GM12878 (cell line): ENCODE results near the gene SMARCE1. TPM values are rescaled to one million over a fixed set of nuclear protein-coding genes. Genes with fewer than 3 reads are reported as not detected.

Source experiments
- ATAC-seq: fragments of 200-7000 bp; cut with Tn5 transposase; 3 replicates; pipeline ENCODE4 v1.9.1; 2020; ENCODE audit warnings: mild to moderate bottlenecking, moderate library complexity
- BruUV-seq: library from RNA; stranded (reverse); fragments of 400-500 nt; replicated peaks from 2 replicates; lab custom pipeline; 2021; lab: Mats Ljungman, UMichigan
- CTCF ChIA-PET: fragments of 300-600 bp; sonication (Branson Sonifier 250); formaldehyde crosslinking; extraction: SDS; loops from one replicate; lab custom pipeline; 2021; ENCODE audit warnings: inconsistent platforms; lab: Yijun Ruan, JAX
- POLR2A ChIA-PET: fragments of 350-600 bp; formaldehyde crosslinking; extraction: SDS; loops from one replicate; lab custom pipeline; 2021; ENCODE audit warnings: inconsistent platforms; lab: Charles Lee
- RAD21 ChIA-PET: fragments of 300-600 bp; sonication (Branson Sonifier 250); formaldehyde crosslinking; loops from one replicate; lab custom pipeline; 2023; ENCODE audit warnings: antibody characterized with exemption; ENCODE audit not compliant: unreplicated experiment; lab: Charles Lee
- SMC1A ChIA-PET: fragments of 300-600 bp; sonication (Branson Sonifier 250); formaldehyde crosslinking; loops from one replicate; lab custom pipeline; 2023; ENCODE audit not compliant: unreplicated experiment, uncharacterized antibody; lab: Charles Lee
- DNase-seq: peaks from one replicate; pipeline ENCODE4 v3.0.0-alpha.2; 2011; ENCODE audit warnings: low read depth, low spot score
- FAIRE-seq: peaks from 3 replicates; lab custom pipeline; 2011; peaks lifted over from hg19 to GRCh38; lab: Jason Lieb, UNC
- H2AFZ ChIP-seq: 2 replicates; pipeline ENCODE4 v1.6.0; 2011; ENCODE audit warnings: low read depth, low read length, control low read depth; ENCODE audit not compliant: control insufficient read depth
- H3K27ac ChIP-seq: 2 replicates; pipeline ENCODE4 v1.5.1; 2011; ENCODE audit warnings: control low read depth; ENCODE audit not compliant: control insufficient read depth, insufficient read depth
- H3K27me3 ChIP-seq, 2 experiments: replicated peaks in 1 of 2; 2 replicates each; pipeline versions ENCODE4 v1.6.0 to v1.6.1; 2011; ENCODE audit warnings: low read length in 1 of 2; ENCODE audit not compliant: control insufficient read depth in 2 of 2, insufficient read depth in 2 of 2
- H3K36me3 ChIP-seq, 2 experiments: 2 replicates each; pipeline ENCODE4 v1.5.1; 2011; ENCODE audit warnings: low read length in 1 of 2; ENCODE audit not compliant: control insufficient read depth in 2 of 2, insufficient read depth in 2 of 2
- H3K4me1 ChIP-seq: 2 replicates; pipeline ENCODE4 v1.6.1; 2011; ENCODE audit warnings: mild to moderate bottlenecking, low read length, moderate library complexity, mixed read lengths; ENCODE audit not compliant: control insufficient read depth, insufficient read depth
- H3K4me2 ChIP-seq: 2 replicates; pipeline ENCODE4 v1.6.0; 2011; ENCODE audit warnings: control low read depth; ENCODE audit not compliant: control insufficient read depth, insufficient read depth
- H3K4me3 ChIP-seq: fragments of 200-600 bp; sonication (generic); 2 replicates; pipeline ENCODE4 v1.5.1; 2016
- H3K79me2 ChIP-seq: 2 replicates; pipeline ENCODE4 v1.6.0; 2011; ENCODE audit warnings: low read length; ENCODE audit not compliant: control insufficient read depth, insufficient read depth
- H3K9ac ChIP-seq: 2 replicates; pipeline ENCODE4 v1.8.0; 2011; ENCODE audit warnings: low read length, control low read depth, mixed read lengths; ENCODE audit not compliant: control insufficient read depth, insufficient read depth
- H3K9me3 ChIP-seq: replicated peaks from 3 replicates; pipeline ENCODE4 v1.5.1; 2011; ENCODE audit warnings: mild to moderate bottlenecking, low read length; ENCODE audit not compliant: control insufficient read depth, insufficient read depth
- H4K20me1 ChIP-seq: 2 replicates; pipeline ENCODE4 v1.6.0; 2011; ENCODE audit not compliant: control insufficient read depth, insufficient read depth
- EGR1 ChIP-seq, 2 experiments: IDR thresholded peaks; 1 replicate in 1 of 2; 2 replicates in 1 of 2; pipeline ENCODE4 v1.6.1; 2011 to 2012; ENCODE audit warnings: low read depth in 2 of 2, low read length in 2 of 2, borderline replicate concordance in 1 of 2, mild to moderate bottlenecking in 1 of 2, moderate library complexity in 1 of 2
- ETV6 ChIP-seq, 2 experiments: fragments of 450-650 bp in 1 of 2; IDR thresholded peaks in 1 of 2; conservative IDR thresholded peaks in 1 of 2; 2 replicates each; pipeline ENCODE4 v1.6.1; 2014; ENCODE audit warnings: antibody characterized with exemption in 1 of 2, borderline replicate concordance in 1 of 2, low read depth in 1 of 2, mild to moderate bottlenecking in 1 of 2, moderate library complexity in 1 of 2
- FOS ChIP-seq: IDR thresholded peaks from 3 replicates; pipeline ENCODE4 v1.6.1; 2011; ENCODE audit warnings: borderline replicate concordance; ENCODE audit not compliant: insufficient read length; ENCODE audit errors: extremely low read depth
- IKZF2 ChIP-seq, 2 experiments: fragments of 450-650 bp; IDR thresholded peaks; 2 replicates each; pipeline ENCODE4 v1.6.1; 2017; ENCODE audit warnings: mild to moderate bottlenecking in 2 of 2, moderate library complexity in 2 of 2
- JUND ChIP-seq: IDR thresholded peaks from 2 replicates; pipeline ENCODE4 v1.6.1; 2012; ENCODE audit warnings: low read depth, mild to moderate bottlenecking, low read length, improper control_type of control experiment, moderate library complexity
- NFYB ChIP-seq: IDR thresholded peaks from 2 replicates; pipeline ENCODE4 v1.6.1; 2011; ENCODE audit warnings: low read depth, mild to moderate bottlenecking, low read length, improper control_type of control experiment, moderate library complexity; ENCODE audit not compliant: insufficient read depth
- REST ChIP-seq: IDR thresholded peaks from 2 replicates; pipeline ENCODE4 v1.6.1; 2012; ENCODE audit warnings: mild to moderate bottlenecking, low read depth, low read length
- SMARCA5 ChIP-seq: fragments of 450-650 bp; IDR thresholded peaks from 2 replicates; pipeline ENCODE4 v1.6.1; 2017; ENCODE audit warnings: mild to moderate bottlenecking
- USF1 ChIP-seq: IDR thresholded peaks from 2 replicates; pipeline ENCODE4 v1.6.1; 2011; ENCODE audit warnings: borderline replicate concordance, low read depth, mild to moderate bottlenecking, moderate library complexity, mixed read lengths, low read length; ENCODE audit not compliant: insufficient read depth; ENCODE audit errors: extremely low read length
- ZBTB33 ChIP-seq: fragments of 450-650 bp; IDR thresholded peaks from 2 replicates; pipeline ENCODE4 v1.6.1; 2017; ENCODE audit warnings: mild to moderate bottlenecking
- ZBTB40 ChIP-seq: fragments of 450-650 bp; IDR thresholded peaks from 2 replicates; pipeline ENCODE4 v1.6.1; 2016; ENCODE audit warnings: mild to moderate bottlenecking, moderate library complexity, borderline replicate concordance
- ZNF274 ChIP-seq: IDR thresholded peaks from one replicate; pipeline ENCODE4 v1.8.0; 2011; ENCODE audit not compliant: insufficient read length, insufficient read depth
- WGBS: methylation state at CpG from one replicate; pipeline ENCODE4 v1.1.6; 2016; ENCODE audit warnings: low lambda C conversion rate; ENCODE audit not compliant: insufficient replicate concordance, insufficient coverage; ENCODE audit errors: missing lambda C conversion rate; 5-methylcytosine and 5-hydroxymethylcytosine counted together
- in situ Hi-C: fragments of 300-500 bp; cut with MboI; formaldehyde crosslinking; loops from 9 replicates; pipeline ENCODE4 v1.14.3; 2018; ENCODE audit warnings: mixed read lengths
- intact Hi-C: fragments of 100-400 bp; cut with micrococcal nuclease; formaldehyde crosslinking; loops from one replicate; pipeline ENCODE4 v1.14.2; 2022; ENCODE audit not compliant: unreplicated experiment
- polyA plus RNA-seq, 11 experiments: library from polyadenylated mRNA; depleted of rRNA in 4 of 11; unstranded in 6 of 11; stranded (reverse) in 5 of 11; fragments of >200 nt; fragmentation: Nextera tagmentation in 4 of 11; fragmentation: Illumina TruSeq in 1 of 11; extraction: Ambion mirVana in 4 of 11; extraction: Trizol in 1 of 11; gene quantifications; 1 replicate in 1 of 11; 2 replicates in 10 of 11; pipeline versions ENCODE4 v1.2.1 to v1.2.3, GENCODE V29; 2011 to 2016; ENCODE audit warnings: inconsistent platforms in 2 of 11, missing spikeins in 2 of 11, low read depth in 1 of 11
- total RNA-seq, 4 experiments: library from RNA; depleted of rRNA in 3 of 4; stranded (reverse); fragments of >200 nt in 3 of 4; fragmentation: Illumina TruSeq in 1 of 4; extraction: Trizol in 1 of 4; gene quantifications; 2 replicates each; pipeline versions ENCODE4 v1.2.1 to v1.2.3, GENCODE V29; 2013 to 2021

SMARCE1 gene
- total and polyA plus RNA-seq, 10 of the 15 experiments (the other 5 are each of a cell fraction or from before 2014, with no cell fraction given): 87.9 to 191 (median 132) TPM

- DNase-seq: no peak
- Histone ChIP-seq H2AFZ (no peak overlapping the region), H3K27me3 (no peaks in the 10 kb centered on the region), H3K27ac (no peak overlapping the region), H3K4me3 (no peak overlapping the region), H3K4me1 (peaks cover 16% of the 10 kb centered on the region), H3K36me3 (no peaks in the 10 kb centered on the region), H3K79me2 (no peaks in the 10 kb centered on the region), H3K4me2 (no peak overlapping the region), H3K9me3 (peaks cover 3% of the 10 kb centered on the region; the same call in 2 of the 3 replicates), H4K20me1 (no peaks in the 10 kb centered on the region), H3K9ac (no peak overlapping the region)
- FAIRE-seq: no peak
- BruUV-seq: no TSS peak
- ChIA-PET CTCF (interaction anchor here (1.3 kb wide), 1 partner anchor 30 kb away, joined by 4 read pairs; no protein-coding TSS in a partner anchor), RAD21 (interaction anchor here (1.0 to 1.4 kb wide), 2 partner anchors 10 to 74 kb away, joined by 4 to 5 read pairs; no protein-coding TSS in a partner anchor), SMC1A (interaction anchor here (1.0 to 1.7 kb wide), 4 partner anchors 10 to 47 kb away, joined by 3 to 6 read pairs (median 4); no protein-coding TSS in a partner anchor), POLR2A (interaction anchor here (0.9 kb wide), 1 partner anchor 10 kb away, joined by 3 read pairs; no protein-coding TSS in a partner anchor)
- in situ Hi-C loops: no loop called here
- ATAC-seq: no peak
- WGBS: 54% methylated on average over 5 of the region's 5 CpGs
- intact Hi-C loops: no loop called here
- TF ChIP-seq NFYB (no peak), FOS (no peak), IKZF2 (IDR thresholded peaks at IDR 0.05) (no peak), ZBTB33 (no peak), REST (no peak), EGR1 (IDR thresholded peaks at IDR 0.05; ENCODE audit: borderline replicate concordance in 1 of 2, low read depth in 2 of 2, low read length in 2 of 2) (no peak), ZBTB40 (no peak), ETV6 (conservative IDR thresholded peaks at IDR 0.05 in 1 of 2, IDR thresholded peaks at IDR 0.05 in 1 of 2; ENCODE audit: borderline replicate concordance in 1 of 2, low read depth in 1 of 2) (no peak), SMARCA5 (no peak), JUND (no peak), USF1 (no peak), ZNF274 (no peak)
Measured at GRCh38 chr17:40607641-40608040, 40.0 kb downstream of the SMARCE1 start.
